PC-9 (cell line): ENCODE data around the gene LIN28B.

Source experiments
- EZH2 ChIP-seq: fragments of 200-600 bp; sonication (generic); IDR thresholded peaks from 2 replicates; pipeline ENCODE4 v1.8.0; 2017; ENCODE audit warnings: antibody characterized with exemption, low read depth
- TF ChIP-seq, protein P1 (sequence below): fragments of 200-600 bp; sonication (generic); conservative IDR thresholded peaks from 2 replicates; pipeline ENCODE4 v1.6.1; 2017; ENCODE audit warnings: mixed run types, antibody characterized with exemption, mild to moderate bottlenecking, moderate library complexity

- TF ChIP-seq, protein P1, sequence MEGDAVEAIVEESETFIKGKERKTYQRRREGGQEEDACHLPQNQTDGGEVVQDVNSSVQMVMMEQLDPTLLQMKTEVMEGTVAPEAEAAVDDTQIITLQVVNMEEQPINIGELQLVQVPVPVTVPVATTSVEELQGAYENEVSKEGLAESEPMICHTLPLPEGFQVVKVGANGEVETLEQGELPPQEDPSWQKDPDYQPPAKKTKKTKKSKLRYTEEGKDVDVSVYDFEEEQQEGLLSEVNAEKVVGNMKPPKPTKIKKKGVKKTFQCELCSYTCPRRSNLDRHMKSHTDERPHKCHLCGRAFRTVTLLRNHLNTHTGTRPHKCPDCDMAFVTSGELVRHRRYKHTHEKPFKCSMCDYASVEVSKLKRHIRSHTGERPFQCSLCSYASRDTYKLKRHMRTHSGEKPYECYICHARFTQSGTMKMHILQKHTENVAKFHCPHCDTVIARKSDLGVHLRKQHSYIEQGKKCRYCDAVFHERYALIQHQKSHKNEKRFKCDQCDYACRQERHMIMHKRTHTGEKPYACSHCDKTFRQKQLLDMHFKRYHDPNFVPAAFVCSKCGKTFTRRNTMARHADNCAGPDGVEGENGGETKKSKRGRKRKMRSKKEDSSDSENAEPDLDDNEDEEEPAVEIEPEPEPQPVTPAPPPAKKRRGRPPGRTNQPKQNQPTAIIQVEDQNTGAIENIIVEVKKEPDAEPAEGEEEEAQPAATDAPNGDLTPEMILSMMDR: no peak
- no peak for TF ChIP-seq EZH2
These were observed 26.9 kb downstream of the LIN28B start for GRCh38 chr6:104983776-104984175.
